Heart left ventricle (tissue), 16 donors: Measurements from ENCODE around the gene RTEL1. TPM values are rescaled to one million over a fixed set of nuclear protein-coding genes. Genes with fewer than 3 reads are reported as not detected.
A peak's percentile ranks its signal among the peaks of the same experiment; 100 is the strongest.

Experiments used
- ATAC-seq, 4 donors: fragments of 200-7000 bp; cut with Tn5 transposase; one replicate each; pipeline ENCODE4 v1.9.1; 2020 to 2022; ENCODE audit warnings: moderate library complexity in 4 of 4, mild to moderate bottlenecking in 3 of 4, moderate number of reproducible peaks in 1 of 4
- DNase-seq, 5 donors: peaks; one replicate each; pipeline ENCODE4 v3.0.0-alpha.2; 2020
- H3K27ac ChIP-seq, 12 donors: fragments of 200-600 bp; sonication (generic) in 4 of 12; one replicate each; pipeline versions ENCODE4 v1.5.0 to v1.8.0; 2016 to 2022; ENCODE audit warnings: mild to moderate bottlenecking in 2 of 12
- H3K27me3 ChIP-seq, 9 donors: fragments of 200-600 bp; sonication (generic) in 2 of 9; one replicate each; pipeline versions ENCODE4 v1.5.1 to v1.8.0; 2016 to 2022; ENCODE audit warnings: mild to moderate bottlenecking in 3 of 9
- H3K36me3 ChIP-seq, 9 donors: fragments of 200-600 bp; sonication (generic) in 2 of 9; one replicate each; pipeline versions ENCODE4 v1.5.0 to v1.8.0; 2018 to 2022; ENCODE audit warnings: mild to moderate bottlenecking in 2 of 9
- H3K4me1 ChIP-seq, 12 donors: fragments of 200-600 bp; sonication (generic) in 4 of 12; one replicate each; pipeline versions ENCODE4 v1.5.0 to v1.8.0; 2016 to 2022; ENCODE audit warnings: mild to moderate bottlenecking in 3 of 12
- H3K4me3 ChIP-seq, 12 donors: fragments of 200-600 bp; sonication (generic) in 4 of 12; one replicate each; pipeline versions ENCODE4 v1.5.0 to v1.8.0; 2017 to 2022; ENCODE audit warnings: mild to moderate bottlenecking in 9 of 12, moderate library complexity in 4 of 12
- H3K9me3 ChIP-seq, 12 donors: fragments of 200-600 bp; sonication (generic) in 4 of 12; one replicate each; pipeline versions ENCODE4 v1.5.0 to v1.8.0; 2016 to 2022; ENCODE audit warnings: mild to moderate bottlenecking in 1 of 12
- POLR2A ChIP-seq, 2 donors: fragments of 450-650 bp; IDR thresholded peaks; one replicate each; pipeline ENCODE4 v1.6.1; 2017; ENCODE audit warnings: antibody characterized with exemption in 2 of 2, mild to moderate bottlenecking in 2 of 2, moderate library complexity in 2 of 2
- WGBS, 4 donors: extraction: QIAGEN DNeasy Blood & Tissue Kit in 2 of 4; methylation state at CpG; one replicate each; pipeline versions ENCODE4 v1.1.5 to v1.1.7; 2013 to 2018; 5-methylcytosine and 5-hydroxymethylcytosine counted together
- intact Hi-C, 10 donors: fragments of 100-400 bp; cut with DNase I; formaldehyde crosslinking; loops; one replicate each; pipeline versions ENCODE4 v1.11.1 to v1.14.2; 2022
- polyA plus RNA-seq, 2 donors: library from polyadenylated mRNA; stranded (reverse); fragments of 200-250 nt; gene quantifications; one replicate each; pipeline ENCODE4 v1.2.3, GENCODE V29; 2013
- total RNA-seq, 9 donors: library from RNA; depleted of rRNA in 2 of 9; stranded (reverse); fragments of >200 nt in 2 of 9; fragmentation: NEBNext Ultra II Directional in 3 of 9; extraction: Animal tissue kit (Norgen Biotek cat#: 25700) in 3 of 9; gene quantifications; one replicate each; pipeline versions ENCODE4 v1.1.0 to v1.2.4, GENCODE V29; 2016 to 2023
- TF ChIP-seq, protein P1 (sequence below), 12 donors: fragments of 200-600 bp; sonication (generic) in 4 of 12; IDR thresholded peaks; one replicate each; pipeline versions ENCODE4 v1.5.0 to v1.8.0; 2018 to 2022; ENCODE audit warnings: antibody characterized with exemption in 12 of 12, mild to moderate bottlenecking in 5 of 12
- donor health status: ischemic (EF 13 %, LVEDD 7.1; RV severe dilation, severe dysfunction).
- donor health status: healthy with polysubstance abuse.
- donor health status: DM: no; HTN: yes; CAD: no.
- donor health status: DM: no; HTN: no; CAD: no.
- donor health status: ischemic (EF 25% LVEDD 6.9; RV normal size, moderate dysfunction).
- donor health status: ischemic (EF 25% LVEDD 5.7; RV mildly dilated, moderate dysfunction).
- donor health status: healthy.
- donor health status: DM: yes; HTN: yes; CAD: no.
- donor health status: ischemic (EF 35%, LVEDD 5.7; RV mildly dilated, moderate dysfunction).
- donor health status: nonischemic (EF 11% LVEDD 7.7; RV severe dilation, severe dysfunction).
- donor health status: DM: yes; HTN: yes; CAD: no.
- donor health status: PGD.
- donor health status: ischemic (EF 29% LVEDD 5.4; RV normal size, mild dysfunction).
- donor health status: nonischemic (EF 23%, LVEDD 6.1; RV moderate dilation, normal function).

RTEL1 gene
- total and polyA plus RNA-seq, 11 donors = 3.0 to 17.8 (median 9.6) TPM

DNA sequence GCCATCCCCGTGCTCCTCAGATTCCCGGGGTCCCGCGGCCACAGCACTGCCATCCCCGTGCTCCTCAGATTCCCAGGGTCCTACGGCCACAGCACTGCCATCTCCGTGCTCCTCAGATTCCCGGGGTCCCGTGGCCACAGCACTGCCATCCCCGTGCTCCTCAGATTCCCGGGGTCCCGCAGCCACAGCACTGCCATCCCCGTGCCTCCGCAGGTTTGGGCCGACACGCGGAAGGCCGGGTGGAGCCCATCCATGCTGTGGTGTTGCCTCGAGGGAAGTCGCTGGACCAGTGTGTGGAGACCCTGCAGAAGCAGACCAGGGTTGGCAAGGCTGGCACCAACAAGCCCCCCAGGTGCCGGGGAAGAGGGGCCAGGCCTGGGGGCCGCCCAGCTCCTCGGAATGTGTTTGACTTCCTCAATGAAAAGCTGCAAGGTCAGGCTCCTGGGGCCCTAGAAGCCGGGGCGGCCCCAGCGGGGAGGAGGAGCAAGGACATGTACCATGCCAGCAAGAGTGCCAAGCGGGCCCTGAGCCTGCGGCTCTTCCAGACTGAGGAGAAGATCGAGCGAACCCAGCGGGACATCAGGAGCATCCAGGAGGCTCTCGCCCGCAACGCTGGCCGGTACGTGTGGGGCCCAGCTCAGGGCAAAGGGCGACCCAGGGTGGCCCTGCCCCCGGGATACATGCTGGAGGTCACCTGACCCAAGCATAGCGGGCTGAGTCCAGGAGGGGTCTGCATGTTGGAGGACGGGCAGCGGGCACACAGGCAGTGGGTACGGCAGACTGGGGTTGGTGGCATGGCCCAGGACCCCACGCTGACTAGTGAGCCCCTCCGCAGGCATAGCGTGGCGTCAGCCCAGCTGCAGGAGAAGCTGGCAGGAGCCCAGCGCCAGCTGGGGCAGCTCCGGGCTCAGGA, 77.1 kb downstream of the RTEL1 start:
- no peaks in the 10 kb centered on the region for H3K27me3 ChIP-seq
- intact Hi-C loops = loop anchor here in 2 of 10 donors (5.0 to 10.0 kb wide), 2 partner anchors 60 to 78 kb away; partner anchors contain the start of gene RTEL1 (in 1 of the 2)
- peaks cover 3 to 27% (median 20%) of the 10 kb centered on the region in 12 donors for H3K4me1 ChIP-seq
- H3K27ac ChIP-seq = no peak overlapping the region
- DNase-seq (no peak), ATAC-seq (no peak)
- TF ChIP-seq, protein P1, sequence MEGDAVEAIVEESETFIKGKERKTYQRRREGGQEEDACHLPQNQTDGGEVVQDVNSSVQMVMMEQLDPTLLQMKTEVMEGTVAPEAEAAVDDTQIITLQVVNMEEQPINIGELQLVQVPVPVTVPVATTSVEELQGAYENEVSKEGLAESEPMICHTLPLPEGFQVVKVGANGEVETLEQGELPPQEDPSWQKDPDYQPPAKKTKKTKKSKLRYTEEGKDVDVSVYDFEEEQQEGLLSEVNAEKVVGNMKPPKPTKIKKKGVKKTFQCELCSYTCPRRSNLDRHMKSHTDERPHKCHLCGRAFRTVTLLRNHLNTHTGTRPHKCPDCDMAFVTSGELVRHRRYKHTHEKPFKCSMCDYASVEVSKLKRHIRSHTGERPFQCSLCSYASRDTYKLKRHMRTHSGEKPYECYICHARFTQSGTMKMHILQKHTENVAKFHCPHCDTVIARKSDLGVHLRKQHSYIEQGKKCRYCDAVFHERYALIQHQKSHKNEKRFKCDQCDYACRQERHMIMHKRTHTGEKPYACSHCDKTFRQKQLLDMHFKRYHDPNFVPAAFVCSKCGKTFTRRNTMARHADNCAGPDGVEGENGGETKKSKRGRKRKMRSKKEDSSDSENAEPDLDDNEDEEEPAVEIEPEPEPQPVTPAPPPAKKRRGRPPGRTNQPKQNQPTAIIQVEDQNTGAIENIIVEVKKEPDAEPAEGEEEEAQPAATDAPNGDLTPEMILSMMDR (IDR thresholded peaks at IDR 0.05) = no peak
- no peak for TF ChIP-seq POLR2A (IDR thresholded peaks at IDR 0.05)
- H3K4me3 ChIP-seq = no peak overlapping the region
- no peaks in the 10 kb centered on the region for H3K9me3 ChIP-seq
- peaks cover 0 to 33% (median 29%) of the 10 kb centered on the region in 9 donors for H3K36me3 ChIP-seq
- WGBS, 4 donors = 92 to 95% (median 94%) methylated on average over 34 to 48 of the region's 48 CpGs

- ATAC-seq = no peak
- Histone ChIP-seq H3K27me3 (no peaks in the 10 kb centered on the region), H3K4me1 (peaks cover 6 to 32% (median 24%) of the 10 kb centered on the region in 12 donors), H3K27ac (peak within 1 kb of the TSS in 2 of 12 donors; percentile 5 to 79), H3K4me3 (peak within 1 kb of the TSS in 7 of 12 donors; percentile 2 to 95 (median 32)), H3K36me3 (peaks cover 0 to 33% (median 25%) of the 10 kb centered on the region in 9 donors), H3K9me3 (no peaks in the 10 kb centered on the region)
- TF ChIP-seq, protein P1 (IDR thresholded peaks at IDR 0.05) = no peak
- TF ChIP-seq POLR2A (IDR thresholded peaks at IDR 0.05) = no peak
- 81 to 86% (median 83%) methylated on average over 15 to 31 of the region's 31 CpGs for WGBS, 4 donors
- peak in 2 of 5 donors; percentile 26 to 75 for DNase-seq
- intact Hi-C loops = loop anchor here in 2 of 10 donors (5.0 to 10.0 kb wide), 2 partner anchors 61 to 79 kb away; partner anchors contain the start of gene RTEL1 (in 1 of the 2)
Observed at GRCh38 chr20:63735859-63736718, 78.0 kb downstream of the RTEL1 start, which contains the start of gene LIME1. TSS of gene LIME1 (plus strand) at chr20:63736664. CDS start at chr20:63737550, 886 bp downstream.

DNA sequence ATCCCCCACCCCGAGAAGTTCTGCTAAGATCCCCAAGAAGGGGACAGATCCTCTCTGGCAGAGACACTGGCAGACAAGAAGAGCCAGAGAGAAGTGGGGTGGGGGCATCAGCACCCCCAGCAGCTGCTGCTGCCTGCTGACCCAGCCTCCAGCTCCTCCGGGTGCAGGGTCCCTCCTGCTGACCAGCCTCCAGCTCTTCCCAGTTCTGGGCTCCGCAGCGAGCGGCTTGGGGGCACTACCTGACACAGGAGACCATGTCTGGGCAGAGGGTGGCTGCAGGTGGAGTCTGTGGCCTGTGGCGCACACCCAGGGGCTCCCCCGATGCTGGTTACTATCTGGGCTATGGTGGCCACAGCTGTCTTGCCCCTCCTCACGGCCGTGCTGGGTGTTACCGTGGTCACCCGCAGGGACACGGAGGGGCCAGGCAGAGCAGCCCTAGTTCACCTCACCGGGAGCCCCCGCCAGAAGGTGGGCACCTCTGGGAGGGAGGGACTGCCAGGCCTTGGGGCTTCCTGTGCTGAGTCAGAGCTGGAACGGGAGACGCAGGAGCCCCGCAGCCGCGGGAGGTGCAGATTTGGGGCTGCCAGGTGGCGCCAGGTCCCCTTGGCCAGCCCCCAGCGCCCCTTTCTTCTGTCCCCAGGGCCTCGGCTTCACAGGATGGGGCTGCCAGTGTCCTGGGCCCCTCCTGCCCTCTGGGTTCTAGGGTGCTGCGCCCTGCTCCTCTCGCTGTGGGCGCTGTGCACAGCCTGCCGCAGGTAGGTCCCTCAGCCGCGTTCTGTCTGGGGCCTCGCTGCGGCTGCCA, 79.0 kb downstream of the RTEL1 start:
- Histone ChIP-seq H3K36me3 (peaks cover 0 to 39% (median 29%) of the 10 kb centered on the region in 9 donors), H3K4me1 (peaks cover 9 to 42% (median 34%) of the 10 kb centered on the region in 12 donors), H3K27ac (peak overlapping the region in 2 of 12 donors; percentile 5 to 79), H3K4me3 (peak overlapping the region in 7 of 12 donors; percentile 2 to 95 (median 32)), H3K9me3 (no peaks in the 10 kb centered on the region), H3K27me3 (no peaks in the 10 kb centered on the region)
- WGBS, 4 donors = 44 to 68% (median 59%) methylated on average over 16 to 30 of the region's 30 CpGs
- TF ChIP-seq POLR2A (IDR thresholded peaks at IDR 0.05) = no peak
- TF ChIP-seq, protein P1 (IDR thresholded peaks at IDR 0.05) = no peak
- no peak for ATAC-seq
- intact Hi-C loops = loop anchor here in 2 of 10 donors (5.0 to 10.0 kb wide), 2 partner anchors 62 to 80 kb away; partner anchors contain the start of gene RTEL1 (in 1 of the 2)
- peak in 1 of 5 donors; percentile 10 for DNase-seq
